GM23248 (cell line): ENCODE measurements around the gene CGB3.

Source experiments
- EZH2 ChIP-seq: fragments of 200-600 bp; sonication (generic); IDR thresholded peaks from 2 replicates; pipeline ENCODE4 v1.6.1; 2018; ENCODE audit warnings: antibody characterized with exemption, mild to moderate bottlenecking; ENCODE audit not compliant: insufficient read depth, poor library complexity, severe bottlenecking
- EZH2phosphoT487 ChIP-seq: fragments of 200-600 bp; sonication (generic); IDR thresholded peaks from 2 replicates; pipeline ENCODE4 v1.6.1; 2018; ENCODE audit warnings: antibody characterized with exemption, moderate library complexity, mild to moderate bottlenecking, low read depth; ENCODE audit not compliant: insufficient read depth

GRCh38 chr19:49009828-49010227, 14.3 kb downstream of the CGB3 start:
- TF ChIP-seq EZH2phosphoT487: no peak
- no peak for TF ChIP-seq EZH2
